HCT116 (cell line): ENCODE data around the gene PKP1. TPM values are rescaled to one million over a fixed set of nuclear protein-coding genes. Genes with fewer than 3 reads are reported as not detected.
A peak's percentile ranks its signal among the peaks of the same experiment; 100 is the strongest.

Source experiments
- ATAC-seq: fragments of 200-7000 bp; cut with Tn5 transposase; 2 replicates; pipeline ENCODE4 v1.9.1; 2020; ENCODE audit warnings: mild to moderate bottlenecking, moderate library complexity
- BruUV-seq: library from RNA; stranded (reverse); fragments of 400-500 nt; replicated peaks from 2 replicates; lab custom pipeline; 2021; lab: Mats Ljungman, UMichigan
- CTCF ChIA-PET: fragments of 300-600 bp; sonication (Branson Sonifier 250); formaldehyde crosslinking; loops from one replicate; lab custom pipeline; 2021; ENCODE audit warnings: antibody characterized with exemption; lab: Charles Lee
- POLR2A ChIA-PET: fragments of 300-600, 350-600 bp; sonication (Branson Sonifier 250); formaldehyde crosslinking; loops from one replicate; lab custom pipeline; 2021; ENCODE audit warnings: antibody characterized with exemption; lab: Charles Lee
- RAD21 ChIA-PET, 2 experiments: fragments of 300-600 bp; sonication (Branson Sonifier 250); formaldehyde crosslinking; loops; one replicate each; lab custom pipeline; 2023; ENCODE audit warnings: low total read pairs in 2 of 2; ENCODE audit not compliant: uncharacterized antibody in 2 of 2, unreplicated experiment in 2 of 2, low non-redundant PET in 1 of 2; lab: Charles Lee
- DNase-seq: peaks from one replicate; pipeline ENCODE4 v3.0.0-alpha.2; 2010; ENCODE audit warnings: low read depth, low spot score
- H2AFZ ChIP-seq: fragments of 200-600 bp; shearing (Covaris generic), sonication (generic); 2 replicates; pipeline ENCODE4 v1.6.1; 2017; ENCODE audit warnings: low read depth, mixed run types, mixed read lengths, antibody characterized with exemption, low read length; ENCODE audit not compliant: poor library complexity, severe bottlenecking
- H3K27ac ChIP-seq: 2 replicates; pipeline ENCODE4 v1.5.1; 2012; ENCODE audit warnings: low read depth, low read length
- H3K27me3 ChIP-seq: fragments of 200-600 bp; sonication (generic); 2 replicates; pipeline ENCODE4 v1.6.1; 2016; ENCODE audit warnings: mixed run types, low read length, mixed read lengths; ENCODE audit not compliant: insufficient read depth
- H3K36me3 ChIP-seq, 2 experiments: fragments of 200-500 bp in 1 of 2; fragments of 200-600 bp in 1 of 2; sonication (Bioruptor generic) in 1 of 2; sonication (generic) in 1 of 2; 2 replicates each; pipeline versions ENCODE4 v1.5.1 to v1.6.1; 2014 to 2016; ENCODE audit warnings: low read length in 2 of 2, inconsistent platforms in 1 of 2, mixed read lengths in 1 of 2, mixed run types in 1 of 2; ENCODE audit not compliant: insufficient read depth in 2 of 2, control insufficient read depth in 1 of 2
- H3K4me1 ChIP-seq, 2 experiments: fragments of 200-600 bp in 1 of 2; sonication (generic) in 1 of 2; 2 replicates each; pipeline versions ENCODE4 v1.5.1 to v1.6.1; 2012 to 2017; ENCODE audit warnings: low read length in 2 of 2, inconsistent platforms in 1 of 2, mild to moderate bottlenecking in 1 of 2, mixed read lengths in 1 of 2, mixed run types in 1 of 2, moderate library complexity in 1 of 2; ENCODE audit not compliant: insufficient read depth in 2 of 2, control insufficient read depth in 1 of 2
- H3K4me2 ChIP-seq: fragments of 200-600 bp; sonication (generic); 2 replicates; pipeline ENCODE4 v1.6.1; 2017; ENCODE audit warnings: mixed run types, low read length, mixed read lengths
- H3K4me3 ChIP-seq, 2 experiments: fragments of 200-600 bp in 1 of 2; sonication (generic) in 1 of 2; replicated peaks in 1 of 2; 2 replicates each; pipeline ENCODE4 v1.5.1; 2011 to 2016; ENCODE audit warnings: low read length in 2 of 2, control low read depth in 1 of 2, low read depth in 1 of 2, mild to moderate bottlenecking in 1 of 2, mixed read lengths in 1 of 2, mixed run types in 1 of 2
- H3K79me2 ChIP-seq: fragments of 200-600 bp; sonication (generic); 2 replicates; pipeline ENCODE4 v1.6.1; 2017; ENCODE audit warnings: mild to moderate bottlenecking, mixed run types, low read length, moderate library complexity, mixed read lengths; ENCODE audit not compliant: insufficient read depth
- H3K9ac ChIP-seq: fragments of 200-600 bp; sonication (generic); 2 replicates; pipeline ENCODE4 v1.6.1; 2016; ENCODE audit warnings: low read length, mixed read lengths
- H3K9me2 ChIP-seq: fragments of 200-600 bp; sonication (generic), shearing (Covaris generic); 2 replicates; pipeline ENCODE4 v1.6.1; 2017; ENCODE audit warnings: mixed run types, mild to moderate bottlenecking, moderate library complexity; ENCODE audit not compliant: insufficient read depth
- H3K9me3 ChIP-seq, 2 experiments: fragments of 200-500 bp in 1 of 2; fragments of 200-600 bp in 1 of 2; sonication (Bioruptor generic) in 1 of 2; sonication (generic) in 1 of 2; 2 replicates each; pipeline ENCODE4 v1.6.1; 2014 to 2017; ENCODE audit warnings: low read length in 2 of 2, mixed read lengths in 2 of 2, inconsistent platforms in 1 of 2, low read depth in 1 of 2, mild to moderate bottlenecking in 1 of 2, mixed run types in 1 of 2, moderate library complexity in 1 of 2; ENCODE audit not compliant: control insufficient read depth in 1 of 2, insufficient read depth in 1 of 2
- H4K20me1 ChIP-seq: fragments of 200-600 bp; sonication (generic), shearing (Covaris generic); 2 replicates; pipeline ENCODE4 v1.6.1; 2017; ENCODE audit warnings: mixed run types, mild to moderate bottlenecking, moderate library complexity; ENCODE audit not compliant: insufficient read depth
- CBX3 ChIP-seq: IDR thresholded peaks from 2 replicates; pipeline ENCODE4 v1.6.1; 2012; ENCODE audit warnings: low read depth
- EGR1 ChIP-seq: IDR thresholded peaks from 2 replicates; pipeline ENCODE4 v1.6.1; 2012; ENCODE audit warnings: low read depth
- EZH2 ChIP-seq: fragments of 200-600 bp; sonication (generic); IDR thresholded peaks from 2 replicates; pipeline ENCODE4 v1.6.1; 2017; ENCODE audit warnings: antibody characterized with exemption, mixed run types
- EZH2phosphoT487 ChIP-seq: fragments of 200-600 bp; IDR thresholded peaks from 2 replicates; pipeline ENCODE4 v1.6.1; 2018; ENCODE audit warnings: antibody characterized with exemption, borderline replicate concordance
- FOSL1 ChIP-seq: IDR thresholded peaks from 2 replicates; pipeline ENCODE4 v1.6.1; 2012; ENCODE audit warnings: low read depth
- POLR2A ChIP-seq: IDR thresholded peaks from 2 replicates; pipeline ENCODE4 v1.7.0; 2011; ENCODE audit warnings: borderline replicate concordance; ENCODE audit not compliant: insufficient read depth, insufficient read length; ENCODE audit errors: extremely low read depth
- POLR2AphosphoS5 ChIP-seq: IDR thresholded peaks from 2 replicates; pipeline ENCODE4 v1.6.1; 2011; ENCODE audit warnings: mild to moderate bottlenecking, low read depth, low read length, moderate library complexity
- RAD21 ChIP-seq: IDR thresholded peaks from 2 replicates; pipeline ENCODE4 v1.6.1; 2012; ENCODE audit warnings: low read depth, mild to moderate bottlenecking
- SRF ChIP-seq: IDR thresholded peaks from 2 replicates; pipeline ENCODE4 v1.6.1; 2012; ENCODE audit warnings: low read depth
- TCF7L2 ChIP-seq: IDR thresholded peaks from 2 replicates; pipeline ENCODE4 v1.7.0; 2011; ENCODE audit warnings: borderline replicate concordance, inconsistent platforms; ENCODE audit not compliant: insufficient read depth, insufficient read length; ENCODE audit errors: extremely low read depth
- ZBTB33 ChIP-seq: IDR thresholded peaks from 2 replicates; pipeline ENCODE4 v1.6.1; 2011; ENCODE audit warnings: mild to moderate bottlenecking, low read length, moderate library complexity; ENCODE audit not compliant: insufficient replicate concordance; ENCODE audit errors: extremely low read depth
- ZFX ChIP-seq: fragments of 450-650 bp; IDR thresholded peaks from 2 replicates; pipeline ENCODE4 v1.6.1; 2017
- intact Hi-C: fragments of 100-400 bp; cut with micrococcal nuclease; formaldehyde crosslinking; loops from 2 replicates; pipeline ENCODE4 v1.10.0; 2022
- total RNA-seq: library from RNA; stranded (reverse); gene quantifications from one replicate; pipeline ENCODE4 v1.2.1, GENCODE V29; 2021; ENCODE audit not compliant: unreplicated experiment

Gene PKP1
- total RNA-seq, 1 experiment from 2014 or later = 0.07 TPM

DNA sequence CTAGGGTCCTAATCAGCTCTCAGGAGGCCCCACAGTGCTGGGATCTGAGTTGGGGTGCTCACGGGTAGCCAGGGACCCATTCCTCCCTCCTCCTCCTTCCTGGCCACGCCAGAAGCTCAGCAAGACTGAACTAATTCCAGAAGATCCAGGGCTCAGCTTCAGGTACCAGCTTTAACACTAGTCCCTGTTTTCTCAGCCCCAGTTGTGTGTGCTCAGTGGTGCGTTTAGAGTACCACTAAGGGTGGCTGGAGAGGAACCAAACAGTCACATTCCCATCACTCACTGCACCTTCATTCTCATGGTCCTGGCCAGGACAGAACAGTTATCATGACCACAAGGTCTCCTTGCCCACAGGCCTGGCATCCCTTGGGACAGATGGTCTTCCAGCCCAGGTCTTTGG is 20.8 kb downstream of the PKP1 start (continued):
- no peak for TF ChIP-seq SRF
- no peak for TF ChIP-seq TCF7L2

DNA sequence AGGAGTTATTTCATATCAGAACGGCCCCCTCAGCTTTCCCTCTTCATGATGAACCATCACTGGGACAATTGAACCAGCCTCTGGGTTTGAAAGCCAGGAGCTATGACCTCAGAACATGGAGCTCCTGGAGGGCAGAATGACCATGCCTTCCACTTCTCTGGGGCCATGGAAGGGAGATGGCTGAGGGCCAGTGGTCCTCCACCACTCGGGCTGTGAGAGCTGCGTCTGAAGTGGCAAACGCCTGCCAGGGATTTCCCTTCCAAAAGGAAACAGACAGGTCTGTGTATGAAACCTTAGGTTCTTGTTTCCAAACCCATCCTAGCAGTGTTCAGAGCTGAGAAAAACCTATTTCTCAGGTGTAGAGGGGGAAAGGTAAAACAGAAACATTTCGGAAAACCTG is 22.5 kb downstream of the PKP1 start:
- H3K79me2 ChIP-seq = no peaks in the 10 kb centered on the region
- intact Hi-C loops = loop anchor here (5.0 kb wide), 1 partner anchor 39 kb away; no protein-coding TSS in a partner anchor
- RAD21 ChIA-PET = no interaction called here
- POLR2A ChIA-PET = no interaction called here
- H3K9ac ChIP-seq = no peak overlapping the region
- no peak overlapping the region for H2AFZ ChIP-seq
- no peaks in the 10 kb centered on the region for H4K20me1 ChIP-seq
- DNase-seq (no peak), ATAC-seq (no peak)
- no peak overlapping the region for H3K4me3 ChIP-seq
- H3K27me3 ChIP-seq = no peaks in the 10 kb centered on the region
- no peaks in the 10 kb centered on the region for H3K9me2 ChIP-seq
- no peak for TF ChIP-seq POLR2A
- no peak overlapping the region for H3K27ac ChIP-seq
- no TSS peak for BruUV-seq
- CTCF ChIA-PET = interaction anchor here (1.2 to 1.5 kb wide), 2 partner anchors 16 to 42 kb away, joined by 3 read pairs; no protein-coding TSS in a partner anchor
- no peak overlapping the region for H3K4me2 ChIP-seq
- H3K4me1 ChIP-seq = peaks cover 28 to 52% of the 10 kb centered on the region in 2 experiments
- H3K36me3 ChIP-seq = no peaks in the 10 kb centered on the region
- no peaks in the 10 kb centered on the region for H3K9me3 ChIP-seq

DNA sequence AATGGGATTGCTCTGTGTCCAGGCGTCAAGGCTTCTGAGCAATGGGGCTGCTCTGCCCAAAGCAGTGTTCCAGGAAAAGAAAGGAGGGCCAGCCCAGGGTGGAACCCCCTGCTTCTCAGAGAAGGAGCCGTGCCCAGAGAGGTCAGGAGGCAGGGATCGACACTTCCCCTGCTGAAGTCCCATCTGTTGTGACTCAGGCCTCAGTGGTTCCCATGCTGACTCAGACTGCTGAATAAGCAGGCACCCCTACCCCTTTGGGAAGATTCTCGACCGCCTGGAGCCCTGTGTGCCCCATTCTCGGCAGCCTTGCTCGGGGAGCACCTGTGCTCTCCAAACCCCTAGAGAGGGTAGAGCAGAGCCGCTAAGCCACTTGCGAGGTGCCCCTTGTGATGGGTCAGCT is 23.9 kb downstream of the PKP1 start:
- H4K20me1 ChIP-seq = no peaks in the 10 kb centered on the region
- H3K9ac ChIP-seq = peak overlapping the region; percentile 25
- RAD21 ChIA-PET = no interaction called here
- H3K9me2 ChIP-seq = no peaks in the 10 kb centered on the region
- peak overlapping the region; percentile 85 for H3K4me2 ChIP-seq
- ATAC-seq = peak; percentile 4; the same call in 1 of the 2 replicates
- H3K27me3 ChIP-seq = no peaks in the 10 kb centered on the region
- no peak overlapping the region for H3K27ac ChIP-seq
- TF ChIP-seq EZH2 = no peak
- no peak for TF ChIP-seq RAD21
- TF ChIP-seq EGR1 = no peak
- no peak for TF ChIP-seq EZH2phosphoT487
- TF ChIP-seq ZFX = no peak
- TF ChIP-seq POLR2AphosphoS5 = no peak
- TF ChIP-seq ZBTB33 = no peak
- no peak for TF ChIP-seq FOSL1
- no peak; the same call in 1 of the 2 replicates for TF ChIP-seq CBX3
- TF ChIP-seq POLR2A = no peak
- TF ChIP-seq, all 23 proteins: peak for 0
- no TSS peak for BruUV-seq
- ChIA-PET POLR2A (interaction anchor here (1.9 kb wide), 1 partner anchor 47 kb away, joined by 5 read pairs; no protein-coding TSS in a partner anchor), CTCF (interaction anchor here (1.5 to 1.8 kb wide), 3 partner anchors 17 to 41 kb away, joined by 3 to 7 read pairs (median 6); no protein-coding TSS in a partner anchor)
- Histone ChIP-seq H3K4me3 (peak overlapping the region in 1 of 2 experiments; percentile 45; a peak in 2 of 4 replicates), H3K4me1 (peaks cover 36 to 66% of the 10 kb centered on the region in 2 experiments), H3K9me3 (no peaks in the 10 kb centered on the region), H2AFZ (no peak overlapping the region), H3K79me2 (no peaks in the 10 kb centered on the region), H3K36me3 (no peaks in the 10 kb centered on the region)
- intact Hi-C loops = loop anchor here (5.0 kb wide), 1 partner anchor 40 kb away; no protein-coding TSS in a partner anchor
- DNase-seq = no peak
